ENCODE data around the gene SPTBN2. TPM values are rescaled to one million over a fixed set of nuclear protein-coding genes. Genes with fewer than 3 reads are reported as not detected.
A peak's percentile ranks its signal among the peaks of the same experiment; 100 is the strongest.

Gene SPTBN2
- polyA plus RNA-seq (ENCODE audit: insufficient read length): 51.5 TPM
- long read RNA-seq, donor 1, partial matches to known transcripts: 0 of 1 reads
- long read RNA-seq, donor 1, other reads (novel, unspliced or antisense): 0 of 1 reads
- long read RNA-seq, donor 2, partial matches to known transcripts: 0 of 1 reads
- long read RNA-seq, donor 2, other reads (novel, unspliced or antisense): 0 of 1 reads
- long read RNA-seq, donor 3: 0 reads
- long read RNA-seq, donor 4: 0 reads
- long read RNA-seq, donor 5, partial matches to known transcripts: 45 of 45 reads
- long read RNA-seq, donor 5, other reads (novel, unspliced or antisense): 0 of 45 reads
- long read RNA-seq, donor 6: 0 reads
- long read RNA-seq, donor 7, partial matches to known transcripts: 0 of 1 reads
- long read RNA-seq, donor 7, other reads (novel, unspliced or antisense): 0 of 1 reads
- long read RNA-seq, donor 8: 0 reads

GRCh38 chr11:66728693-66729385, at the start of gene SPTBN2:
Gene SPTBN2, minus strand, starts transcription at chr11:66729216. Its CDS starts 7,976 bp downstream, at chr11:66721240.
- DNase-seq: no peak

DNA sequence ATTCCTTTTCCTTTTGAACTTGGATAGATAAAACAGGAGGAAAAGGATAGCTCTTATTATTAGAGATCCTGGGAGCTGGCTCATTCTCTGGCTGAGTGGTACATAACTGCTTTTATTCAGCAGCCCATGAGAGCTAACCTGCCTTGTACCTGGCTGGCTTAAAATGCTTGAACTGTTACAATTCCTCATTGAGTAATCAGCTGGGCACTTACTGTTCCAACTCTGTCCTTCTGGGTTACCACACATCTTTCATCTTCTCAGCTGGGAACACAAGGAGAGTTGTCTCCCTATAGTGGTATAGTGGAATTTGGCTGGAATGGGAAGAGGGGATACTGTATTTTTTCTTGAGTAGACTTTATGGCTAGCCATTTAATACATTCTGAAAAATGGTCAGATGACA, 39.8 kb upstream of the SPTBN2 start:
- no peak for DNase-seq

DNA sequence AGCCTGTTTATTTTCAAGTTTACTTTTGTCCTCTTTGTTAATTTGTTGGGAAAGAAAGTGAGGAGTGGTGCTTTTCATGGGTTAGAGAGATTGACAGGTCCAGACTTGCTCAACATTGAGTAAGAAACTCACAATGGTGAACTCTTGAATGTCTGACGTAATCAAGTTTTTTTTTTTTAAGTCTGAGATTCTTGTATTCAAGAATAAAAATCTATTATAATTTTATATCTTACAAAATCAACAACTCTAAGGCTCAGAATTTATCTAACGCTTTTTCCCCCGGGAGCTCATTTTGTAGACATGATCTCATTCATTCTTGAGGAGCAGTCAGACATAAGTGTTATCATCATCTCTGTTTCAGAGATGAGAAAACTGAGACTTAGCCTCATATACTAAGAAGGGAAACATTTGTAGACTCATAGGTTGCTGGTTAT, 39.1 kb upstream of the SPTBN2 start:
- DNase-seq: no peak

- DNase-seq: no peak
Observed at GRCh38 chr11:66767666-66768065, 38.6 kb upstream of the SPTBN2 start.

DNA sequence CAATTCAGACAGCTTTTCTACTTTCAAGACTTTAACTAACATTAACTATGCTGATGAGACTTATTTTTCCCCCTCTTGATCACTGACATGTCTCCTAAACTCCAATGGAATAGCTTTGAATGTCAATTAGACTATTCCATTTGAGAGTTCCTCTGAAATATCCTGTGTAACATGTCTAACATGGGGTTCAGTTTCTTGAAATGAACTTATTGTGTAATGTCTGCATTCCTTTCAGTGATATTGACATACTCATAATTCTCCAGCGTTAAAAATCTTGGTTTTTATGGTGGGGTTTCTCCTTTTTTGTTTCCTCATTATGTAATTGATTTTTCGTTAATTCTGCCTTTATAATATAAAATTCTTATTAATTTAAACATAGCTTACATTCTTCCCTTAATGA, 37.7 kb upstream of the SPTBN2 start:
- no peak for DNase-seq

- DNase-seq: no peak
Observed at GRCh38 chr11:66762088-66762487, 33.1 kb upstream of the SPTBN2 start.

GRCh38 chr11:66752148-66752547, 23.1 kb upstream of the SPTBN2 start:
- no peak for DNase-seq

GRCh38 chr11:66749091-66749490, 20.1 kb upstream of the SPTBN2 start:
- DNase-seq: no peak

DNA sequence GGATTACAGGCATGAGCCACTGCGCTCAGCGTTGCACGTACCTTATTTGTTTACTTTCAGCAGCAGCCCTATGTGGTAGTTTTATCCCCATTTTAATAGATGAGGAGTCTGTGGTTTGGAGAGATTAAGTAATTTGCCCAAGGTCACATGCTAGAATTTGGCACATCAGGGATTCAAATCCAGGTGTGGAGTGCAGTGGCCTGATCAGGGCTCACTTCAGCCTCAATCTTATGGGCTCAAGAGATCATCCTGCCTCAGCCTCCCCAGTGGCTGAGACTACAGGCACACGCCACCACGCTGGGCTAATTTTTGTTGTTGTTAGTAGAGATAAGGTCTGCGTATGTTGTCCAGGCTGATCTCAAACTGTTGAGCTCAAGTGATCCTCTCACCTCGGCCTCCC, 18.5 kb upstream of the SPTBN2 start:
- no peak for DNase-seq

DNA sequence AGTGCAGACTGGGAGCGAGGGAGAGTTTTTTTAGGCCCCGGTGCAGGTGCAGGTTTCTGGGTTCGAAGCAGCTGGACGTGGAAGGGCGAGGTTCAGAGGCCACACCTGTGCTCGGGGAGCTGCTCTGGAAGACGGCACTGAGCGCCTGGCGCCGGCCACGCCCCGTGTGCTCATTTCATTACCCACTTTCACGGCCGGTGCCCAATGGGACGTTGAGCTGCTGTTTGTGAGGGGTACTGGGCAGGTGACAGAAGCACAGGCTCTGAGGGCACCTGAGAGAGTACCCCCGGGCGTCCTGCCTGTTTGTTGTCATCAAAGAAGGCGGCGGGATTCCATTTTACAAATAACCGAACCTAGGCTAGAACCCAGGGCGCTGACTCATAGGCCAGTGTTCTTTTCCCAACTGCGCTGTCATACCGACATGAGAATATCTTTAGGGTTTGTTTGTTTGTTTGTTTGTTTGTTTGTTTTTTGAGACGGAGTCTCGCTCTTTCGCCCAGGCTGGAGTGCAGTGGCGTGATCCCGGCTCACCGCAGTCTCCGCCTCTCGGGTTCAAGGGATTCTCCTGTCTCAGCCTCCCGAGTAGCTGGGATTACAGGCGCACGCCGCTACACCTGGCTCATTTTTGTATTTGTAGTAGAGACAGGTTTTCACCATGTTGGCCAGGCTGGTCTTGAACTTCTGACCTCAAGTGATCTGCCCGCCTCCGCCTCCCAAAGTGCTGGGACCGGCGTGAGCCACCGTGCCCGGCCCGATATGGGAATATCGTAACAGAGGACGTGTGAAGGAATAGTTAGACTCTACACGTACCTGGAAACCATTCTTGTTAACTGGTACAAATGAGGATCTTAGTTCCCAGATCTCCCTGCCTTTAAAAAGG, 16.6 kb upstream of the SPTBN2 start:
- no peak for DNase-seq

DNA sequence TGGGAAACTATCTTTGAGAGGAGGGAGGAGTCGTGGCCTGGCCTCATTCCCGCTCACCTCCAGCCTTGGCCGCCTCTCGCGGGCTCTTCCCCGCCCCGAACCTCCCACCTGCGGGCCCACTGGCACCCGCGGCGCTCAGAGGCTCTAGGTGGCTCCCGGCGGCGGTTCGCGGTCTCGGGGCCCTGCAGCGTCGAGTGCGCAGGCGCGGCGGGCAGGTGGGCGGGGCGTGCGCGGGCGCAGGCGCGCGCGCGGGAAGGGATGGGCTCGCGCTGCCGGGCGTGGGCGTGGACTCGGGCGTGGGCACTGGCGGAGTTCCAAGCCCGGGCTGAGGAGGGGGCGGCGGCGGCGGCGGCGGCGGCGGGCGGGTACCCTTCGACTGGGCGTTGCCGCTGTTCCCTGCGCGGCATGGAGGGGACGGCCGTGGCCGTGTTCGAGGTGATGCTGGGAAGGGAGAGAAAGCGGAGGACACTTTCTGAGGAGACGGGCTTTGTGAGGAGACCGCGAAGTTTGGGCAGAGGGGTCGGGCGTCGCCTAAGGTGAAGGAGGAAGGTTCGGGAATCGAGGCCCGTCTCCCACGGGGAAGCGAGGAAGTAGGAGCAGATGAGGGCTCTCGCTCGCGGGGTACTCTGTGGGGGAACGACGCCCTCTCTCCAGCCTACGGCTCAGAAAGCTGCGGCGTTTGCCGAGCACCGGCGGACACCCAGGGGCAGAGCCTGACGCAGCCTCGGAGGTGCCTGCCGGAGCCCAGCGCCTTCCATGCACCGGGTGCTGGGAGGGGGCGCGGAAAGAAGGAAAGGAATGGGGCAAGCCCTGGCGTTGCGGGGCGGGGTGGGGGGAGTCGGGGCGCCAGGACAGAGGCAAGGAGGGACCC, 15.7 kb upstream of the SPTBN2 start:
- DNase-seq: peak; percentile 79

DNA sequence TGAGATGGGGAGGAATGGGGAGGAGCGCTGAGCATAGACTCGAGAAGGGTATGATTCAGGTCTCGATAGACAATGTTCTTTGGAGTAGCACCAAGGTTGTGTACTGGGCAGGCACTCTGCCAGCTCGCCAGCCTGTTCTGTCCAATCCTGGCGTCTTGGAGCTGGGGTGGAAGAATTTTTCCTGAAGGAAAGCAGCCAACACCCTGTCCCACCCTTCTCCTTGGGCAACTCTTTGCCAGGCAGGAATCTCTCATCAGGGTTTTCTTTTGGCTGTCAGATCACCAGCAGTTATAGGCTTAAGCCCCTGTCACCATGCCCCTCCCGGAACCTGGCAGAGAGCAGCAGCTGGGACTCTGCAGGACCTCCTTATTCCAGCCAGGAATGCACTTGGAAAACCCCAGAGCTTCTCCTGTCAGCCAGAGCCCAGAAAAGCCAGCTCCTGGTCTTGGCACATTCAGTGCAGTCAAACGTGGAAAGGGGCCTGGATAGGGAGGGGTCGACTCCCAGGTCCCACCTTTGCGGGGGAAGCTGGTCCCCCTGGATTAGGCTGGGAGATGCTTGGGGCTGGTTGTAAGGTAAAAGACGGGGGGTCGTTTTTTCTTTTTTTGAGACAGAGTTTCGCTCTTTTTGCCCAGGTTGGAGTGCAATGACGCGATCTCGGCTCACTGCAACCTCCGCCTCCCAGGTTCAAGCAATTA, 14.4 kb upstream of the SPTBN2 start:
- no peak for DNase-seq

GRCh38 chr11:66741153-66741552, 12.1 kb upstream of the SPTBN2 start:
- no peak for DNase-seq

- no peak for DNase-seq
Observed at GRCh38 chr11:66739983-66740382, 11.0 kb upstream of the SPTBN2 start.

DNA sequence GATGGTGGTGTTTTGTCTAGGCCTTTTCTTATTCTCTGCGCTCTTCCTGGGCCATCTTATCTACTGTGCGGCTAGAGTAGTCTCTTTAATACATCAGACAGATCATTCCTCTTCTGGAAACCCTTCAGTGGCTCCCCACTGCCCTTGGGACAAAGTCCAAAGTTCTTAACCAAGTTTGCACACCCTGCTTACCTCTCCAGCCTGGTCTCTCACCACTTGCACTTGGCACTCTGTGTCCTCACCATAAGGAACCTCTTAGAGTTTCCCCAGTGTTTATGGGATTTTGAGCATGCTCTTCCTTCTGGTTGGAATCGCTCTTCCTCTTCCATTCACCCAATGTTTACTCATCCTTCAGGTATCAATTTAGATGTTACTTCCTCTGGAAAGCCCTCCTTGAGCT, 5.2 kb upstream of the SPTBN2 start:
- no peak for DNase-seq

- DNase-seq: no peak
Observed at GRCh38 chr11:66729447-66729846, 431 bp upstream of the SPTBN2 start.

- DNase-seq: no peak
Observed at GRCh38 chr11:66728038-66728692, 851 bp downstream of the SPTBN2 start.

DNA sequence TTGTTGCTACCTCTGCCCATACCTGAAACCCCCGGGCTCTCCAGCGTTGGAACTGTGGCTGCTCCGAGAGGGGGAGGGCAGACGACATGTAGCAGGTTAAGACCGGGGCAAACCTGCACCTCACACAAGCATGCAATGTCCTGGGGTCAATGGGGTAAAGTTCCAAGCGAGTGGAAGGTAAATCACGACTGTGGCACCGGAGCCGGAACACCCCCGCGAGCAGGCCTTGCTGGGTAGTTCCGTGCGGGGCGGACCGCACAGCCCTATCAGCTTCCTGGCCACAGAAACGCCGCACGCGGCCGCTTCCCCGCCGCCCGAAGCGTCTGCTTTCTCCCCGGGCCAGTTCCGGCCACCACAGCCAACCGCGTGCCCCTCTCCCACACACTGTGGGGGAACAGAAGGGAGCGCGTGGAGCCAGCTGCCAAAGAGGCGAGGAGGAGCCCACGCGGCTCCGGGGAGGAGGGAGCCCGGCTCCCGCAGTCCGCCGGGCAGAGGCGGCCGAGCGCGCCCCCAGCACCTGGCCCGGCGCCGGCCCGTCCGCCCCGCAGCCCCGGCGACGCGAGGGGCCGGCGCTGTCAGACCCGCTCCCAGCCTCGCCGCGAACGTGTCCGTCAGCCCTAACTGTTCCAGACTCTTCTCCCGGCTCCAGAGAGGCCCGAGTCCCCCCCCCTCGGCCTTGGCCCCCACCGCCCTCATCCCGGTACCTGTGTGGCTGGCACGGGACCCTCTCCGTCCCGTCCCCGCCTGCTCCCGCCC, 1.6 kb downstream of the SPTBN2 start:
- DNase-seq: no peak

- DNase-seq: no peak
Observed at GRCh38 chr11:66725647-66726046, 3.4 kb downstream of the SPTBN2 start.

DNA sequence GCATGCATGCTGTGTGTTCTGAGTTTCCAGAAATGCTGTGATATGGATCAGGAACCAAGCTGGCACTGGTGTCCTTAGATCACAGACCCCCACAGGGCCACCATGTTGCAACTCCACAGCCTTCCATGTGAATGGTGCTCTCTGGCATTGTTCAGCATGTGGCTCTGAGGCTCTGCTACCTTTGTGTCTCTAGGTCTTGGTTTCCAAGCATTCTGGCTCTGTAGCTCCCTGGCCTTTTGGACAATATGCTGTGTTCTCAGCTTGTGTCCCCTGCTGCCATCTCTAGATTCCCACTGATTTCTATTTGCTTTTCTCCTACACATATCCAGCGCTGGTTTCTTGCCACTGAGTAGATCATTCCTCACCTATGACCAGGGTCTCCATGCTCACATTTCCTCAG, 3.9 kb downstream of the SPTBN2 start:
- DNase-seq: no peak
